Trophoblast cell (in vitro differentiated cells and primary cell): ENCODE data around the gene ZNF410.

Source experiments
- DNase-seq, 2 donors: peaks; one replicate each; pipeline ENCODE4 v3.0.0-alpha.2; 2016
- H2AFZ ChIP-seq: 2 replicates; pipeline ENCODE4 v1.6.1; 2013; ENCODE audit warnings: low read length, moderate library complexity, mild to moderate bottlenecking; ENCODE audit not compliant: insufficient read depth, poor library complexity
- H2AK5ac ChIP-seq: 2 replicates; pipeline ENCODE4 v1.6.1; 2013; ENCODE audit warnings: mild to moderate bottlenecking, low read length
- H2BK120ac ChIP-seq: 2 replicates; pipeline ENCODE4 v1.6.1; 2013; ENCODE audit warnings: low read length, mild to moderate bottlenecking, moderate library complexity; ENCODE audit not compliant: insufficient read depth, poor library complexity
- H2BK12ac ChIP-seq: 2 replicates; pipeline ENCODE4 v1.6.1; 2013; ENCODE audit warnings: mild to moderate bottlenecking, low read length, moderate library complexity
- H2BK5ac ChIP-seq: 2 replicates; pipeline ENCODE4 v1.6.1; 2013; ENCODE audit warnings: low read length, low read depth, moderate library complexity, mild to moderate bottlenecking; ENCODE audit not compliant: poor library complexity
- H3K14ac ChIP-seq: 2 replicates; pipeline ENCODE4 v1.6.1; 2013; ENCODE audit warnings: mild to moderate bottlenecking, low read length
- H3K18ac ChIP-seq: 2 replicates; pipeline ENCODE4 v1.6.1; 2013; ENCODE audit warnings: mild to moderate bottlenecking, low read length
- H3K23ac ChIP-seq: 2 replicates; pipeline ENCODE4 v1.6.1; 2013; ENCODE audit warnings: low read length
- H3K27ac ChIP-seq: 2 replicates; pipeline ENCODE4 v1.5.1; 2013; ENCODE audit warnings: low read depth, mild to moderate bottlenecking, inconsistent platforms, low read length, moderate library complexity
- H3K27me3 ChIP-seq: 2 replicates; pipeline ENCODE4 v1.6.1; 2013; ENCODE audit warnings: inconsistent platforms, mild to moderate bottlenecking, low read length, moderate library complexity; ENCODE audit not compliant: insufficient read depth
- H3K36me3 ChIP-seq, 2 experiments: 1 replicate in 1 of 2; 2 replicates in 1 of 2; pipeline ENCODE4 v1.6.1; 2013; ENCODE audit warnings: low read length in 2 of 2, mild to moderate bottlenecking in 2 of 2, moderate library complexity in 1 of 2; ENCODE audit not compliant: insufficient read depth in 2 of 2, control insufficient read depth in 1 of 2
- H3K4ac ChIP-seq: 2 replicates; pipeline ENCODE4 v1.6.1; 2013; ENCODE audit warnings: low read depth, mild to moderate bottlenecking, low read length, moderate library complexity
- H3K4me1 ChIP-seq, 2 experiments: 1 replicate in 1 of 2; 2 replicates in 1 of 2; pipeline ENCODE4 v1.6.1; 2013; ENCODE audit warnings: low read length in 2 of 2, mild to moderate bottlenecking in 2 of 2, moderate library complexity in 1 of 2; ENCODE audit not compliant: insufficient read depth in 2 of 2, control insufficient read depth in 1 of 2
- H3K4me2 ChIP-seq: 2 replicates; pipeline ENCODE4 v1.6.1; 2013; ENCODE audit warnings: inconsistent platforms, mild to moderate bottlenecking, low read length, moderate library complexity
- H3K4me3 ChIP-seq: 2 replicates; pipeline ENCODE4 v1.5.1; 2013; ENCODE audit warnings: mild to moderate bottlenecking, low read depth, low read length, inconsistent platforms
- H3K79me1 ChIP-seq: one replicate; pipeline ENCODE4 v1.6.1; 2013; ENCODE audit warnings: low read length
- H3K79me2 ChIP-seq: 2 replicates; pipeline ENCODE4 v1.6.1; 2013; ENCODE audit warnings: low read length, mild to moderate bottlenecking; ENCODE audit not compliant: control insufficient read depth, insufficient read depth, poor library complexity
- H3K9ac ChIP-seq: 2 replicates; pipeline ENCODE4 v1.6.1; 2013; ENCODE audit warnings: mild to moderate bottlenecking, low read length
- H3K9me3 ChIP-seq: 2 replicates; pipeline ENCODE4 v1.6.1; 2013; ENCODE audit warnings: low read depth, mild to moderate bottlenecking, control low read depth, inconsistent platforms, low read length; ENCODE audit not compliant: insufficient read depth
- H4K12ac ChIP-seq: 2 replicates; pipeline ENCODE4 v1.6.1; 2013; ENCODE audit warnings: low read depth, mild to moderate bottlenecking, low read length, moderate library complexity
- H4K8ac ChIP-seq: 2 replicates; pipeline ENCODE4 v1.6.1; 2013; ENCODE audit warnings: low read depth, mild to moderate bottlenecking, low read length, moderate library complexity
- H4K91ac ChIP-seq: one replicate; pipeline ENCODE4 v1.6.1; 2013; ENCODE audit warnings: low read depth, mild to moderate bottlenecking, low read length, moderate library complexity
- WGBS: extraction: QIAGEN DNeasy Blood & Tissue Kit; methylation state at CpG from one replicate; pipeline ENCODE4 v1.1.7; 2013; ENCODE audit warnings: missing lambda C conversion rate; ENCODE audit not compliant: insufficient read length, insufficient coverage; ENCODE audit errors: extremely low coverage; 5-methylcytosine and 5-hydroxymethylcytosine counted together

The ZNF410 gene

GRCh38 chr14:73937012-73937411 is 50.4 kb downstream of the ZNF410 start:
- H3K9ac ChIP-seq = no peak overlapping the region
- no peaks in the 10 kb centered on the region for H3K27me3 ChIP-seq
- H2BK5ac ChIP-seq = no peak overlapping the region
- no peak overlapping the region for H3K4ac ChIP-seq
- no peak overlapping the region for H3K4me3 ChIP-seq
- no peak overlapping the region for H2BK12ac ChIP-seq
- DNase-seq = no peak
- no peak overlapping the region for H3K4me2 ChIP-seq
- H4K8ac ChIP-seq = no peak overlapping the region
- no peaks in the 10 kb centered on the region for H3K79me2 ChIP-seq
- no peak overlapping the region for H4K91ac ChIP-seq
- H2AK5ac ChIP-seq = no peak overlapping the region
- no peak overlapping the region for H3K23ac ChIP-seq
- H3K79me1 ChIP-seq = no peaks in the 10 kb centered on the region
- H3K18ac ChIP-seq = no peak overlapping the region
- H2AFZ ChIP-seq = no peak overlapping the region
- no peak overlapping the region for H4K12ac ChIP-seq
- no CpG with 5 or more reads among the region's 2 CpGs for WGBS
- no peaks in the 10 kb centered on the region for H3K9me3 ChIP-seq
- no peaks in the 10 kb centered on the region for H3K4me1 ChIP-seq
- H3K27ac ChIP-seq = no peak overlapping the region
- H3K14ac ChIP-seq = no peak overlapping the region
- no peak overlapping the region for H2BK120ac ChIP-seq
- peaks cover 6 to 16% of the 10 kb centered on the region in 2 experiments for H3K36me3 ChIP-seq

GRCh38 chr14:73942180-73942579 is 55.5 kb downstream of the ZNF410 start:
- H3K14ac ChIP-seq = no peak overlapping the region
- no peaks in the 10 kb centered on the region for H3K4me1 ChIP-seq
- no peak overlapping the region for H3K4me2 ChIP-seq
- H2BK5ac ChIP-seq = no peak overlapping the region
- H2AFZ ChIP-seq = no peak overlapping the region
- H3K23ac ChIP-seq = no peak overlapping the region
- no peaks in the 10 kb centered on the region for H3K79me2 ChIP-seq
- H3K18ac ChIP-seq = no peak overlapping the region
- no CpG with 5 or more reads among the region's 7 CpGs for WGBS
- H2BK12ac ChIP-seq = no peak overlapping the region
- H3K4me3 ChIP-seq = no peak overlapping the region
- no peak overlapping the region for H4K91ac ChIP-seq
- H2BK120ac ChIP-seq = no peak overlapping the region
- H3K27me3 ChIP-seq = no peaks in the 10 kb centered on the region
- no peak overlapping the region for H4K8ac ChIP-seq
- peaks cover 3 to 7% of the 10 kb centered on the region in 2 experiments for H3K36me3 ChIP-seq
- H3K4ac ChIP-seq = no peak overlapping the region
- DNase-seq = no peak
- H4K12ac ChIP-seq = no peak overlapping the region
- H3K79me1 ChIP-seq = no peaks in the 10 kb centered on the region
- no peak overlapping the region for H3K27ac ChIP-seq
- no peaks in the 10 kb centered on the region for H3K9me3 ChIP-seq
- no peak overlapping the region for H2AK5ac ChIP-seq
- no peak overlapping the region for H3K9ac ChIP-seq

- Histone ChIP-seq H3K9ac (no peak overlapping the region), H3K4me2 (no peak overlapping the region), H3K27me3 (no peaks in the 10 kb centered on the region), H2AFZ (no peak overlapping the region), H3K36me3 (peaks cover 3 to 7% of the 10 kb centered on the region in 2 experiments), H3K18ac (no peak overlapping the region), H4K8ac (no peak overlapping the region), H3K79me2 (no peaks in the 10 kb centered on the region), H3K4me1 (no peaks in the 10 kb centered on the region), H3K14ac (no peak overlapping the region), H2BK120ac (no peak overlapping the region), H4K12ac (no peak overlapping the region), H3K79me1 (no peaks in the 10 kb centered on the region), H2BK5ac (no peak overlapping the region), H3K23ac (no peak overlapping the region), H3K27ac (no peak overlapping the region), H3K4me3 (no peak overlapping the region), H3K4ac (no peak overlapping the region), H2BK12ac (no peak overlapping the region), H3K9me3 (no peaks in the 10 kb centered on the region), H4K91ac (no peak overlapping the region), H2AK5ac (no peak overlapping the region)
- peak in 1 of 2 donors; percentile 63 for DNase-seq
- WGBS = no CpG with 5 or more reads among the region's 4 CpGs
These were observed 56.4 kb downstream of the ZNF410 start for GRCh38 chr14:73943083-73943482.

GRCh38 chr14:73944432-73945158 is 57.9 kb downstream of the ZNF410 start:
- no peak overlapping the region for H4K8ac ChIP-seq
- H4K12ac ChIP-seq = no peak overlapping the region
- H4K91ac ChIP-seq = no peak overlapping the region
- DNase-seq = no peak
- peaks cover 3 to 7% of the 10 kb centered on the region in 2 experiments for H3K36me3 ChIP-seq
- H3K9me3 ChIP-seq = no peaks in the 10 kb centered on the region
- no peaks in the 10 kb centered on the region for H3K27me3 ChIP-seq
- H3K4me2 ChIP-seq = no peak overlapping the region
- H3K4ac ChIP-seq = no peak overlapping the region
- H2AFZ ChIP-seq = no peak overlapping the region
- H3K9ac ChIP-seq = no peak overlapping the region
- WGBS = no CpG with 5 or more reads among the region's 17 CpGs
- H3K18ac ChIP-seq = no peak overlapping the region
- H2BK12ac ChIP-seq = no peak overlapping the region
- no peak overlapping the region for H2BK5ac ChIP-seq
- no peaks in the 10 kb centered on the region for H3K79me1 ChIP-seq
- no peak overlapping the region for H3K27ac ChIP-seq
- no peak overlapping the region for H3K4me3 ChIP-seq
- no peak overlapping the region for H2AK5ac ChIP-seq
- H2BK120ac ChIP-seq = no peak overlapping the region
- H3K79me2 ChIP-seq = no peaks in the 10 kb centered on the region
- H3K14ac ChIP-seq = no peak overlapping the region
- no peak overlapping the region for H3K23ac ChIP-seq
- H3K4me1 ChIP-seq = peaks cover 0 to 2% of the 10 kb centered on the region in 2 experiments
